Measurements from ENCODE around the gene CTTN. TPM values are rescaled to one million over a fixed set of nuclear protein-coding genes. Genes with fewer than 3 reads are reported as not detected.

The CTTN gene
- total RNA-seq, 1 donor = 349 TPM

DNA sequence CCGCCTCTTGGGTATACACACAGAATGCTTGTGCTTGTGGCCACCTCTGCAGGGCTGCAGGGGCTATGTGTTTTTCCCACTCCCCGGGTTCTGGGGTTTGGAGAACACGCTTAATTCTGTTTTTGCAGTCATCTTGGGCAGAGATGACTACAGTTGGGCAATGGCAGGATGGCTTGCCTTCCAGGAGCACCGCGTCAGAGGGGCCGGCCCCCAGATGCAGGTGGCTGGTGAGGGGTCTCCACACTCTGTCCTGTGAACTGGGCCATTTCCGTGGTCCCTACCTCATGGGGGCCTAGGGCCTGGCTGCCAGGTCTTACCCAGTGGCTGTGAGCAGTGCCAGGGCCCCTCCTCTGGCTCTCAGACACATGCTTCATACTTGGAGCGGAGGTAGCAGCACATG lies 68.3 kb downstream of the CTTN start:
- TF ChIP-seq, protein P1, sequence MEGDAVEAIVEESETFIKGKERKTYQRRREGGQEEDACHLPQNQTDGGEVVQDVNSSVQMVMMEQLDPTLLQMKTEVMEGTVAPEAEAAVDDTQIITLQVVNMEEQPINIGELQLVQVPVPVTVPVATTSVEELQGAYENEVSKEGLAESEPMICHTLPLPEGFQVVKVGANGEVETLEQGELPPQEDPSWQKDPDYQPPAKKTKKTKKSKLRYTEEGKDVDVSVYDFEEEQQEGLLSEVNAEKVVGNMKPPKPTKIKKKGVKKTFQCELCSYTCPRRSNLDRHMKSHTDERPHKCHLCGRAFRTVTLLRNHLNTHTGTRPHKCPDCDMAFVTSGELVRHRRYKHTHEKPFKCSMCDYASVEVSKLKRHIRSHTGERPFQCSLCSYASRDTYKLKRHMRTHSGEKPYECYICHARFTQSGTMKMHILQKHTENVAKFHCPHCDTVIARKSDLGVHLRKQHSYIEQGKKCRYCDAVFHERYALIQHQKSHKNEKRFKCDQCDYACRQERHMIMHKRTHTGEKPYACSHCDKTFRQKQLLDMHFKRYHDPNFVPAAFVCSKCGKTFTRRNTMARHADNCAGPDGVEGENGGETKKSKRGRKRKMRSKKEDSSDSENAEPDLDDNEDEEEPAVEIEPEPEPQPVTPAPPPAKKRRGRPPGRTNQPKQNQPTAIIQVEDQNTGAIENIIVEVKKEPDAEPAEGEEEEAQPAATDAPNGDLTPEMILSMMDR (IDR thresholded peaks at IDR 0.05; ENCODE audit: insufficient read depth, low read length) = no peak
- DNase-seq (ENCODE audit: low read depth) = no peak

GRCh38 chr11:70467201-70468085 lies 69.1 kb downstream of the CTTN start:
- TF ChIP-seq, protein P1 (IDR thresholded peaks at IDR 0.05; ENCODE audit: insufficient read depth, low read length) = peak; percentile 86
- DNase-seq (ENCODE audit: low read depth) = peak; percentile 60
- no peak overlapping the region for H3K4me3 ChIP-seq (ENCODE audit: low read depth, low read length)

More for the DNA sequence above, 68.3 kb downstream of the CTTN start:
- no peak overlapping the region for H3K4me3 ChIP-seq (ENCODE audit: low read depth, low read length)

DNA sequence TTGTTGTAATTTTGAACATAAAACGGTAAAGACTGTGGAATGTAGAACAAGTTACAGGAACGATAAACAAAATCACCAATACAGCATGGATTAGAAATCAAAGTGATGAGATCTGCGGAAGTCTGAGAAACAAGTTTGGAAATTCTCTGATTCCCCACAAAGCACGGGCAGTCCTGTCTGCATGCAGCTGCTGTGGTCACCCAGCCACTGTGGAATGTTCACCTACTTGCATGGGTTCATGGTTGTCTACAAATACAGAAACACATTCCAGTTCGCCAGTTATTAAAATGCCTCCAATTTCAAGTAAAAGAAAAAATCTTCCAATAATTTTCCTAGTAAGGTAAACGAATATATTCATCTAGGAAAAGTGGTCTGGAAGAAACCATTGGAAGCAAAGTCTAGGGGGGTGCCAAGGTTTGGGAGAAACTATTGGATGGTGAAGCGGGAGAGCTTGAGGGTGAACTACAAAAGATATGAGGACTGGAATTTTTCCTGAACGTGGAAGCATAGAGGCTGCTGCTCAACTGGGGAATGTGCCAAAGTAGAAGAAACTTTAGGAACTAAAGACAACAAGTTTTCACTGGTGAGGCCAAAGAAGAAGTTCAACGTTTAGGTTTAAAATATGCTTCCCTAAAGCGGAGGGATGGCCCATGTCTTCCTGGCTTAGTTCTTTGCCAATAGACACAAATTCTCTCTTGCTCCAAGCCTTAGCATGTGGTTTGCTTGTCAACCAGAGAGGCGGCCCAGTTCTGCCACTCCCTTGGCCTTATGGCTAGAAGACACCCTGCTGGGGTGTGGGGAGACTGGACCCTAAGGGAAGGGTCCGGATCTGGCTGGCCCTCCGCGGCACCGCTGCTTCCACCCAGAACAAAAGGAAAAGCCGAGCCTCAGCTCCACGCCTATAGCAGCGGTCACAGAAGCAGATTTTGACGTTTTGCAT lies 70.2 kb downstream of the CTTN start:
- TF ChIP-seq, protein P1 (IDR thresholded peaks at IDR 0.05; ENCODE audit: insufficient read depth, low read length) = no peak
- peak; percentile 31 for DNase-seq (ENCODE audit: low read depth)
- no peak overlapping the region for H3K4me3 ChIP-seq (ENCODE audit: low read depth, low read length)

DNA sequence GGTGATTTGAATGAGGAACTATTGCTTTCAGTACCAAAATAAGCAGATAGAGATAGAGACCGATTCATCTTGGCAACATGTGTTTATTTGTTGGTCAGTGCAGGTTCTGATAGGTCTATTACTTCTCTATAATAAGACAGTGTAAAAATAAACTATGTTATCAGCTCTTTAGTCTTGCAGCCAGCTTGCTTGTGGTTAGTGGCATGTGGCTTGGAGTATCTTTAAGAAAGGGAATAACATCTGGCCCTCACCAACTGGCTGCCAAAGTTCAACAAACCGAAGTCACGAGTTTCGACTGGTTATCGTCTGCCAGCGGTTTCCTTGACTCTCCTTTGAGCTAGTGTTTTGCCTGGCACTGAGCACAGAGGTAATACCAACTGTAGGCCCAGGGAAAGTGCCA lies 71.8 kb downstream of the CTTN start:
- H3K4me3 ChIP-seq (ENCODE audit: low read depth, low read length) = no peak overlapping the region
- DNase-seq (ENCODE audit: low read depth) = peak; percentile 66
- TF ChIP-seq, protein P1 (IDR thresholded peaks at IDR 0.05; ENCODE audit: insufficient read depth, low read length) = no peak

DNA sequence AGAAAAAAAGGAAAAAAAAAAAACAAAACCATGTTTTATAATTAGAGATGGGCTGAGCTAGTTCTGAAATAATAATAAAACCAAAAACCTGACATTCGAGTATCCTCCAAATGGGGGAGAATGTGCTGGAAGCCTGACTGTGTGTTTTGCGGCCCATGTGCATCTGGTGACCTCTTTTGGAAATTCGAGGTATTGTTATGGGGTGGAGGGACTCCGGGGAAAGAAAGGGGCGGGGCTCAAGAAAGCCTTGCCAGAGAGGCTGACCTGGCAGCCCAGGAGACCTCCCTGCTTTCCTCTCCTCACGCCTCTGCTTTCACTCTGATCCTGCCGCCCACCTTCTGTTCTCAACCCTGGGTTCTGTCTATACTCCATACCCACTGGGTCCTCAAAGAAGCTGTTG lies 72.9 kb downstream of the CTTN start:
- DNase-seq (ENCODE audit: low read depth) = peak; percentile 18
- no peak overlapping the region for H3K4me3 ChIP-seq (ENCODE audit: low read depth, low read length)
- TF ChIP-seq, protein P1 (IDR thresholded peaks at IDR 0.05; ENCODE audit: insufficient read depth, low read length) = peak; percentile 32

DNA sequence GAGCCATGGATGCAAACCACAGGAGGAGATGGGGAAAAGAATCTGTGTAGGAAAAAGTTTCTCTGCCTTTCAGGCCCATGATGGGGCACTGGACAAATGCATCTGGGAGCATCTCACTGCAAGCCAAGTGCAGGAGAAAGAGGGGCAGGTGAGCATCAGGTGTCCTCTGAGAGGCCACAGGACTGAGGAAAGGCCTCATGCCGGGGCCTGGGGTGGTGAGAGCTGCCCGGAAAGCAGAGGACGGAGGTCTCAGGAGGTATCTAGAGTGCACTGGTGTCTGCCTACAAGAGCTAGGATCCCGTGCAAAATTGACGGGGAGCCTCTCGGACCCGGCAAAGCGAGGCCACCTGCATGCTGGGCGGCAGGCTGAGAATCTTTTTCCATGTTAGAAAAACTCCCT lies 73.9 kb downstream of the CTTN start:
- DNase-seq (ENCODE audit: low read depth) = no peak
- H3K4me3 ChIP-seq (ENCODE audit: low read depth, low read length) = no peak overlapping the region
- TF ChIP-seq, protein P1 (IDR thresholded peaks at IDR 0.05; ENCODE audit: insufficient read depth, low read length) = no peak
